ENCODE results near the gene TBATA. TPM values are rescaled to one million over a fixed set of nuclear protein-coding genes. Genes with fewer than 3 reads are reported as not detected.

TBATA gene
- total RNA-seq, 2 donors from 2014 or later = not detected

- Mint-ChIP-seq H3K4me3 (no peak overlapping the region), H3K4me1 (peaks cover 25% of the 10 kb centered on the region), H3K27me3 (ENCODE audit: insufficient read depth) (no peaks in the 10 kb centered on the region), H3K9me3 (no peaks in the 10 kb centered on the region), H3K36me3 (ENCODE audit: low read depth) (peaks cover 55% of the 10 kb centered on the region), H3K27ac (no peak overlapping the region)
- Histone ChIP-seq H3K9ac (ENCODE audit: extremely low read depth, low read length, poor library complexity, severe bottlenecking) (no peak overlapping the region), H3K27me3 (ENCODE audit: control insufficient read depth, insufficient read depth, low read length, poor library complexity, severe bottlenecking) (no peaks in the 10 kb centered on the region), H3K4me3 (ENCODE audit: low read length) (no peak overlapping the region), H3K27ac (ENCODE audit: low read depth, low read length) (no peak overlapping the region), H3K4me1 (ENCODE audit: control insufficient read depth, insufficient read depth, low read length) (peaks cover 11% of the 10 kb centered on the region), H3K9me3 (ENCODE audit: control insufficient read depth, low read length) (no peaks in the 10 kb centered on the region), H3K36me3 (ENCODE audit: control insufficient read depth, insufficient read depth, low read length) (peaks cover 80% of the 10 kb centered on the region)
- 86 to 92% methylated on average over 1 to 2 of the region's 2 CpGs for WGBS, 2 experiments (ENCODE audit: insufficient coverage in 1 of 2, insufficient read length in 1 of 2)
- no peak for TF ChIP-seq CTCF (conservative IDR thresholded peaks at IDR 0.05)
- DNase-seq = no peak
These were observed 42.0 kb upstream of the TBATA start for GRCh38 chr10:70827086-70827757.

GRCh38 chr10:70822076-70822820 is 37.1 kb upstream of the TBATA start:
- H3K4me3 Mint-ChIP-seq = no peak overlapping the region
- peaks cover 53% of the 10 kb centered on the region for H3K36me3 Mint-ChIP-seq (ENCODE audit: low read depth)
- H3K27ac Mint-ChIP-seq = no peak overlapping the region
- no peak for DNase-seq
- peaks cover 21% of the 10 kb centered on the region for H3K4me1 Mint-ChIP-seq
- H3K36me3 ChIP-seq (ENCODE audit: control insufficient read depth, insufficient read depth, low read length) = peaks cover 82% of the 10 kb centered on the region
- no peak overlapping the region for H3K9ac ChIP-seq (ENCODE audit: extremely low read depth, low read length, poor library complexity, severe bottlenecking)
- no peaks in the 10 kb centered on the region for H3K27me3 ChIP-seq (ENCODE audit: control insufficient read depth, insufficient read depth, low read length, poor library complexity, severe bottlenecking)
- H3K27ac ChIP-seq (ENCODE audit: low read depth, low read length) = no peak overlapping the region
- H3K9me3 ChIP-seq (ENCODE audit: control insufficient read depth, low read length) = no peaks in the 10 kb centered on the region
- no peak overlapping the region for H3K4me3 ChIP-seq (ENCODE audit: low read length)
- no peaks in the 10 kb centered on the region for H3K4me1 ChIP-seq (ENCODE audit: control insufficient read depth, insufficient read depth, low read length)
- WGBS, 2 experiments (ENCODE audit: insufficient coverage in 1 of 2, insufficient read length in 1 of 2) = 95 to 96% methylated on average over 2 of the region's 2 CpGs
- no peaks in the 10 kb centered on the region for H3K27me3 Mint-ChIP-seq (ENCODE audit: insufficient read depth)
- no peak for TF ChIP-seq CTCF (conservative IDR thresholded peaks at IDR 0.05)
- no peaks in the 10 kb centered on the region for H3K9me3 Mint-ChIP-seq

- Histone ChIP-seq H3K4me1 (ENCODE audit: control insufficient read depth, insufficient read depth, low read length) (no peaks in the 10 kb centered on the region), H3K36me3 (ENCODE audit: control insufficient read depth, insufficient read depth, low read length) (peaks cover 72% of the 10 kb centered on the region), H3K4me3 (ENCODE audit: low read length) (no peak overlapping the region), H3K9me3 (ENCODE audit: control insufficient read depth, low read length) (no peaks in the 10 kb centered on the region), H3K9ac (ENCODE audit: extremely low read depth, low read length, poor library complexity, severe bottlenecking) (no peak overlapping the region), H3K27me3 (ENCODE audit: control insufficient read depth, insufficient read depth, low read length, poor library complexity, severe bottlenecking) (no peaks in the 10 kb centered on the region), H3K27ac (ENCODE audit: low read depth, low read length) (no peak overlapping the region)
- peaks cover 45% of the 10 kb centered on the region for H3K36me3 Mint-ChIP-seq (ENCODE audit: low read depth)
- H3K27me3 Mint-ChIP-seq (ENCODE audit: insufficient read depth) = no peaks in the 10 kb centered on the region
- H3K9me3 Mint-ChIP-seq = no peaks in the 10 kb centered on the region
- no peak overlapping the region for H3K4me3 Mint-ChIP-seq
- peak; percentile 51 for TF ChIP-seq CTCF (conservative IDR thresholded peaks at IDR 0.05)
- WGBS, 2 experiments (ENCODE audit: insufficient coverage in 1 of 2, insufficient read length in 1 of 2) = 92 to 100% methylated on average over 1 to 4 of the region's 4 CpGs
- H3K27ac Mint-ChIP-seq = no peak overlapping the region
- H3K4me1 Mint-ChIP-seq = peaks cover 21% of the 10 kb centered on the region
- DNase-seq = no peak
These were observed 36.0 kb upstream of the TBATA start for GRCh38 chr10:70820976-70821750.
